GM12865 (cell line): ENCODE results near the gene VPS72.

Experiments used
- DNase-seq: peaks from one replicate; pipeline ENCODE4 v3.0.0; 2010; ENCODE audit warnings: low read depth
- H3K4me3 ChIP-seq: 2 replicates; pipeline ENCODE4 v1.5.1; 2011; ENCODE audit warnings: mild to moderate bottlenecking, low read depth, low read length, control low read depth
- TF ChIP-seq, protein P1 (sequence below): IDR thresholded peaks from 2 replicates; pipeline ENCODE4 v1.5.1; 2011; ENCODE audit warnings: low read length, control low read depth, low read depth, inconsistent platforms; ENCODE audit not compliant: insufficient read depth; ENCODE audit errors: missing control alignments

Gene VPS72

DNA sequence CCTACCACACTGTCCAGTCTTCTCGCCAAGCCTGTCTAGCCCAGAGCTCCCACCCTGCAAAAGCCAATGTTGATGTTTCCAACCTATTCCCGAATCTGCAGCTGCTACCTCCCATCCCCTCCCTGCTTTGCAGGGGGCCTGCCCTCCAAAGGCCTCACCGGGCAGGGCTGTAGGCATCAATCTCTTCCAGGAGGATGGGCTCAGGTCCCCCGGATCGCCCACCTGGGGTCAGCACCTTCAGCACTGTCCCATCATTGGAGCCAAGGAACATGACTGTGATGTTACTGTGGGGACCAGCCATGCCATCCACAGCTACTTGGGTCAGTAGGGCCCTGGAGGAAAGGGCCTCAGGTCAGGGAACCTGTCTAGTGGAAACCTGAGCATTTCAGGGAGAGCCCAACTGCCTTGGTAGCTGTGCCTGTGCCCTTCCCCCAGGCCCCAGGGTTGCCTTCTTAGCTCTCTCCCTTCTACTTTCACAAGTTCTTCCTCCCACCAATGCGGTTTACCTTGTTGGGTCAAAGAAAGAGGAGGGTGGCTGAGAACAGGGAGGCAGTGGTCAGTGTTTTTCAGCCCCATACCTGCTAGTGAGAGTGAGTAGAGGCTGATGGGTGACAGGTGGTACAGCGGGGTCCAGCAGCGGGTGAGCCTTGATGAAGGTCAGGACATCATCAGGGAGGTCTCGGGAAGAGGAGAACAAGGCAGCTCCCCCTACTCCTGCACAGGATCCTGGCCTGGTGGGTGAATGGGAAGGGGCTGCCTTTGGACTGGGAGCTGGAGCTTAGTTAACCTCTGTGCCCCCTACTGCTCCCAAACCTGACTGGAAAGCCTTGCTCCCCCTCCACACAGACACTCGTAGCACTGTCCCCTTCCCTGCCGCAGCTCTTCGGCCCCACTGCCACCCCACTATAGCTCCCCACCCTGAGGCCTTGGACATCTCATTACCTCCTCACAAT is 54.3 kb downstream of the VPS72 start:
- TF ChIP-seq, protein P1, sequence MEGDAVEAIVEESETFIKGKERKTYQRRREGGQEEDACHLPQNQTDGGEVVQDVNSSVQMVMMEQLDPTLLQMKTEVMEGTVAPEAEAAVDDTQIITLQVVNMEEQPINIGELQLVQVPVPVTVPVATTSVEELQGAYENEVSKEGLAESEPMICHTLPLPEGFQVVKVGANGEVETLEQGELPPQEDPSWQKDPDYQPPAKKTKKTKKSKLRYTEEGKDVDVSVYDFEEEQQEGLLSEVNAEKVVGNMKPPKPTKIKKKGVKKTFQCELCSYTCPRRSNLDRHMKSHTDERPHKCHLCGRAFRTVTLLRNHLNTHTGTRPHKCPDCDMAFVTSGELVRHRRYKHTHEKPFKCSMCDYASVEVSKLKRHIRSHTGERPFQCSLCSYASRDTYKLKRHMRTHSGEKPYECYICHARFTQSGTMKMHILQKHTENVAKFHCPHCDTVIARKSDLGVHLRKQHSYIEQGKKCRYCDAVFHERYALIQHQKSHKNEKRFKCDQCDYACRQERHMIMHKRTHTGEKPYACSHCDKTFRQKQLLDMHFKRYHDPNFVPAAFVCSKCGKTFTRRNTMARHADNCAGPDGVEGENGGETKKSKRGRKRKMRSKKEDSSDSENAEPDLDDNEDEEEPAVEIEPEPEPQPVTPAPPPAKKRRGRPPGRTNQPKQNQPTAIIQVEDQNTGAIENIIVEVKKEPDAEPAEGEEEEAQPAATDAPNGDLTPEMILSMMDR: no peak
- no peak overlapping the region for H3K4me3 ChIP-seq
- peak; percentile 64 for DNase-seq

DNA sequence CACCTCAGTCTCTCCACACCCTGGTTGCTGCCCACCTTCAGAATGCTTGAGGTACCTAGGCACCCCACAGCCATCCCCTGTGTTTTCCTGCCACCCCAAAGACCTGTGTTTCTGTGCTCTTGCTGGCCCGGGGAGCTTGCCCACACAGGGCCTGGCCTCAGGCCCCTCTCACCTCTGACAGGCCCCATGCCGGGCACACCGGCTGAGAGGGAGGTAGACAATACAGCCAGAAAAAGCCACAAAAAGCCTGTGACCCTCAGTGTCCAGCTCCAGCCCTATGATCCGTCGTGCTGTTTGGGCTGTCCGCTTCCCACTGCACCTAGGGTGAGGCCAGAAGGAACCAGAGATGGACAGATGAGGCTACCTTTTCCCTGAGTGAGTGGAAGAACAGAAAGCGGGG is 55.0 kb downstream of the VPS72 start:
- H3K4me3 ChIP-seq: no peak overlapping the region
- no peak for DNase-seq
- TF ChIP-seq, protein P1: no peak

DNA sequence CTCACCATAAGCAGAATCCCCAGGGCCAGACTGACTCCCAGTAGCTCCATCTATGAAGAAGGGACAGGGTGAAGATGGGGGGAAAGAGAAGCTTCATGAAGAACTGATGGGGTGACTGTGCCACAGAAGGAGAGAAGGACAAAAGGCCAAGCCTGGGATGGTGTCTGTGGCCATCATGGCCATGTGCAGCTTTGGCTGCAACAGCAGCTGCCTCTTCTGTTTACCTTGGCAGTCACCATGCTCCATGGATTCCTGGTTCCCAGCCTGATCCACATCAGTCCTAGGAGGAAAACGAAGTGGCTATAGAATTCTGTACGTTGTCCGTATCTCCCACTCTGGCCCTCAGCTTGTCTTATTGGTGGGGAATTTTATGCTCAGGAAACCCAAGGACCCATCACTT is 55.6 kb downstream of the VPS72 start:
- TF ChIP-seq, protein P1: no peak
- H3K4me3 ChIP-seq: no peak overlapping the region
- no peak for DNase-seq

DNA sequence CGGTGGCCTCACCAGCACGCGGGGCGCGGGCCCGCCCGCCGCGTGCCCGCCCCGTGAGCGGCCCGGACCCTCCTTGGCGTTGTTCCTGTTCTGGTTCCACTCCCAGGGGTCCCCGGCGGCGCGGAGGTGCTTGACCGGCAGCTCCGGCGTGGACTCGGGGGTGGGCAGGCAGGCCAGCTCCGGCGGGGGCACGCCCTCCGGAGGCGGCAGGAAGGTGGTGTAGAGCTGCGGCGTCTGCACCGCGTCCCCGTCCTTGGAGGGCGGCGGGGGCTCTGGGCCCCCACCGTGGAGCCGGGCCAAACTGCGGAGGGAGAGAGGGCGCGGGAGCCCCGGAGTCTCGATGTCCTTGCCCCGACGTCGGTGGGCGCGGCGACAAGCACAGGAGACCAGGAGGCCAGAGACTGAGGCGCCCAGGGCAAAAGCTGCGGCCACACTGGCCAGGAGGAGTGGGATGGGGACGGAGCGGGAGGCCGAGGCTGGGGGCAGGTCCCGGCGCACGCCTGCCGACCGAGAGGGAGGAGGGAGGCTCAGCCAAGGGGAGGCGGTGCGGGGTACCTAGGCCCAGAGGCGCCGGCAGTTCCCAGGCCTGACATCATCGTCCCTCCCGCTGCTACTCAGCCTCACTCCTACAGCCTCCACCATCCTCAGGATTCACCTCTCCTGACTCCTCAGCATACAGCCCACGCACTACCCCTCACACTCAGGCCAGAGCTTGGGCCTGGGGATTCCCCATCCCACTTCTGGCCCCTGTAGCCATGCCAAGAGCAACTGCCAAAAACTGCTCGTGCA is 56.8 kb downstream of the VPS72 start:
- no peak overlapping the region for H3K4me3 ChIP-seq
- TF ChIP-seq, protein P1: no peak
- DNase-seq: no peak

DNA sequence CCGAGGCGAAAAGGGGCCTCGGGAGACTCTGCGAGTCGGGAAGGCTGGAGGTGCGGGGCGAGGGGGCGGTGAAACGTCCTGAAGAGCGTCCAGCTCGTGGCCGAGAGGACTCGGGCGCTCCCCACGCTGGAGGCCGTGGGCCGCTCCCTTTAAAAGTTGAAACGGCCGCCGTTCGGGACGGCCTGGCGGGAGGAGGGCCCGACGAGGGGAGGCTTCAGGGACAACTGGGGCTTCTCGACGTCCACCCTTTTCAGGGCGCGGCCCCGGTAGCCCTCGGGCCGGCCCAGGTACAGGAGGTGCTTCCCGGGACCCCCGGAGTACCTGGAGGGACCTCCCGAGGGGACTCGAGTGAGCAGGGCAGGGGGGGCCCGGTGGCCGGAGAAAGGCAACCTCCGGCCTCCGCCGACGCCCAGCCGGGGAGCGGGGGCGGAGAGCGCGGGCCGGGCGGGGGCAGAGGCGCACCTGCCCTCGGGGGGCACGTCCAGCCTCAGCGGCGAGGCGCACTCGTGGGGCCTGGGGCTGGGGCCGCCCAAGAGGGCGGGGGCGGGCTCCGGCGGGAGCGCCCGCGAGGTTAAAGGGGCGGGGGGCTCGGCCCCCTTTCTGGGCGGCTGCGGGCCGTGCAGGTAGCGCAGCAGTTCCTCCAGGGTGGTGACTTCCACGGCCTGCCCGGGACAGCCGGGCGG is 57.5 kb downstream of the VPS72 start:
- DNase-seq: no peak
- H3K4me3 ChIP-seq: no peak overlapping the region
- TF ChIP-seq, protein P1: no peak

DNA sequence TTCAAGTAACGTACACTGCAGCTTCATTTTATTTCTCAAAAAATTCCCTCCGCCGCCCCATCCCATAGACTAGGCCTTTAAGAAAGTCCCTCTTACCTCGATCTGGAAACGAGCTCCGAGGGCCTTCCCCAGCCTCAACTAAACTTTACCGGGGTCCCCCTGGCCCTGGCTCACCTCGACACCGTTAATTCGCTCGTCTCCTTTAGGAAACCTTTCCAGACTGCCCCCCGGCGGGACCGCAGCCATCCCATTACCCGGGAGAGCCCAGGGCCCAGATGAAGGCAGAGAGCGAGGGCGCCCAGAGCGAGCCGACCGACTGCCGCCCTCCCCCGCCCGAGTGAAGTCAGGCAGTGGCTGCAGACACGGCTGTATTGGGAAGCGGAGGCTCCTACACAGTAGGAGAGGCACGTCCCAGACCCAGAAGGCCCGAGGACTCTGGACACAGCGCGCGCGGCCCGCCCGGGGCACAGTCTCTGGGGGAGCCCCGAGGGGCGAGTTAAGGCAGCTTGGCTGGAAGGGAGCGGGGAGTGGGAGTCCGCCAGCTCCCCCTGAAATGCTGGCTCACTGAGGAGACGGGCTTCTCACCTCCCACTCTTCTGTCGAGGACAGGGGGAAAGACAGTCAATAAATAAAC is 58.2 kb downstream of the VPS72 start:
- DNase-seq: peak; percentile 9
- peak overlapping the region; percentile 41 for H3K4me3 ChIP-seq
- TF ChIP-seq, protein P1: no peak
